Colonic mucosa (tissue), 4 donors: ENCODE data around the gene CNR2. TPM values are rescaled to one million over a fixed set of nuclear protein-coding genes. Genes with fewer than 3 reads are reported as not detected.
A peak's percentile ranks its signal among the peaks of the same experiment; 100 is the strongest.

Experiments used
- DNase-seq: peaks from one replicate; pipeline ENCODE4 v3.0.0-alpha.2; 2020
- H3K27ac ChIP-seq: fragments of 200-600 bp; one replicate; pipeline ENCODE4 v1.8.0; 2021
- H3K27me3 ChIP-seq: fragments of 200-600 bp; one replicate; pipeline ENCODE4 v1.8.0; 2021
- H3K36me3 ChIP-seq: fragments of 200-600 bp; one replicate; pipeline ENCODE4 v1.8.0; 2021
- H3K4me1 ChIP-seq: fragments of 200-600 bp; one replicate; pipeline ENCODE4 v1.8.0; 2021; ENCODE audit warnings: mild to moderate bottlenecking
- H3K4me3 ChIP-seq: fragments of 200-600 bp; one replicate; pipeline ENCODE4 v1.8.0; 2021
- H3K9ac ChIP-seq, 2 donors: one replicate each; pipeline ENCODE4 v1.7.0; 2013; ENCODE audit warnings: control low read depth in 2 of 2, low read depth in 2 of 2, low read length in 2 of 2
- H3K9me3 ChIP-seq: fragments of 200-600 bp; one replicate; pipeline ENCODE4 v1.8.0; 2021
- intact Hi-C: fragments of 100-400 bp; cut with DNase I; formaldehyde crosslinking; loops from one replicate; pipeline ENCODE4 v1.14.1; 2022
- microRNA-seq: library from miRNA; unstranded; fragments of <30 nt; microRNA quantifications from one replicate; pipeline ENCODE4, GENCODE V29; 2019
- total RNA-seq, 2 donors: library from RNA; stranded (reverse); fragmentation: NEBNext Ultra II Directional in 1 of 2; extraction: Animal tissue kit (Norgen Biotek cat#: 25700) in 1 of 2; gene quantifications; one replicate each; pipeline ENCODE4 v1.2.1, GENCODE V29; 2021
- TF ChIP-seq, protein P1 (sequence below): fragments of 200-600 bp; IDR thresholded peaks from one replicate; pipeline ENCODE4 v1.8.0; 2022; ENCODE audit warnings: antibody characterized with exemption, mild to moderate bottlenecking
- donor health status: healthy.
- donor health status: DM: no; HTN: no; CAD: no.
- donor health status: DM: no; HTN: no; CAD: no.

The CNR2 gene
- total RNA-seq, 2 donors from 2014 or later = 0.12 to 0.13 TPM

DNA sequence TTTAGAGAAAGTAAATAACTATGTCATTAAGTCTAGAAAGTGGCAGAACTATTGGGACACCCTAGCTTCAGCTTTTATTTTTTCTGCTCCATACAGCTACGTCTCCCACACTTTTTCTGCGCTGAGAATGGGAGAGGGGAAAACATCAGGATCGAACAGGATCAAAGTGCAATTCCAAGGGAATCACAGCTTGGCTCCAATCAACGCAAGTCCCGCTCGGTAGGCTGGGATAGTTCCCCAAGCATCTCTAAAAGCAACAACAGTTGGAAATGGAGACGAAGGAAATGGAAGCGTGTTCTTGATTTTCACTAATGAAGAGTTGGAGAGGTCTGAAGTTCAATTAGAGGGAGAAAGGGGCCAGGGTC lies 88.5 kb downstream of the CNR2 start:
- H3K9ac ChIP-seq = peak overlapping the region; percentile 95 to 100
- H3K36me3 ChIP-seq = no peaks in the 10 kb centered on the region
- intact Hi-C loops = no loop called here
- no peaks in the 10 kb centered on the region for H3K4me1 ChIP-seq
- H3K27me3 ChIP-seq = no peaks in the 10 kb centered on the region
- peak overlapping the region; percentile 95 for H3K4me3 ChIP-seq
- no peaks in the 10 kb centered on the region for H3K9me3 ChIP-seq
- TF ChIP-seq, protein P1, sequence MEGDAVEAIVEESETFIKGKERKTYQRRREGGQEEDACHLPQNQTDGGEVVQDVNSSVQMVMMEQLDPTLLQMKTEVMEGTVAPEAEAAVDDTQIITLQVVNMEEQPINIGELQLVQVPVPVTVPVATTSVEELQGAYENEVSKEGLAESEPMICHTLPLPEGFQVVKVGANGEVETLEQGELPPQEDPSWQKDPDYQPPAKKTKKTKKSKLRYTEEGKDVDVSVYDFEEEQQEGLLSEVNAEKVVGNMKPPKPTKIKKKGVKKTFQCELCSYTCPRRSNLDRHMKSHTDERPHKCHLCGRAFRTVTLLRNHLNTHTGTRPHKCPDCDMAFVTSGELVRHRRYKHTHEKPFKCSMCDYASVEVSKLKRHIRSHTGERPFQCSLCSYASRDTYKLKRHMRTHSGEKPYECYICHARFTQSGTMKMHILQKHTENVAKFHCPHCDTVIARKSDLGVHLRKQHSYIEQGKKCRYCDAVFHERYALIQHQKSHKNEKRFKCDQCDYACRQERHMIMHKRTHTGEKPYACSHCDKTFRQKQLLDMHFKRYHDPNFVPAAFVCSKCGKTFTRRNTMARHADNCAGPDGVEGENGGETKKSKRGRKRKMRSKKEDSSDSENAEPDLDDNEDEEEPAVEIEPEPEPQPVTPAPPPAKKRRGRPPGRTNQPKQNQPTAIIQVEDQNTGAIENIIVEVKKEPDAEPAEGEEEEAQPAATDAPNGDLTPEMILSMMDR = no peak
- no peak for DNase-seq
- H3K27ac ChIP-seq = peak overlapping the region; percentile 91

DNA sequence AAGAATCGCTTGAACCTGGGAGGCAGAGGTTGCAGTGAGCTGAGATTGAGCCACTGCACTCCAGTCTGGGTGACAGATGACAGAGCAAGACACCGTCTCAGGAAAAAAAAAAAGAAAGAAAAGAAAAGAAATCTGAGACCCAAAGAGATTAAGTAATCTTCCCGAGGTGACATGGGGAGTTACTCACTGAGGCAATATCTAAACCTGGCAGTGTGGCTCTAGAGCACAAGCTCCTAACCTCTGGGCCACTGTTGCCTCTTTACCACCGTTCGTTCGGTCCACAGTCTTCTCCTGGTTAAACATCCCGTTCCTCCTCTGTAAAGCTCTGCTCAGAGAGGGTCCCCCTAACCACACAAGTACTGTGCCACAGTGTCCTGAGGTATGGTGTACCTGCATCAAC lies 89.4 kb downstream of the CNR2 start:
- TF ChIP-seq, protein P1 = no peak
- Histone ChIP-seq H3K36me3 (no peaks in the 10 kb centered on the region), H3K4me3 (no peak overlapping the region), H3K4me1 (no peaks in the 10 kb centered on the region), H3K27me3 (no peaks in the 10 kb centered on the region), H3K27ac (no peak overlapping the region), H3K9me3 (no peaks in the 10 kb centered on the region), H3K9ac (no peak overlapping the region)
- intact Hi-C loops = no loop called here
- DNase-seq = no peak

Small RNAs within 50 kb of the gene (microRNA-seq; reads per million reads assigned to microRNA genes)
- gene MIR378F = not detected

Other genes starting within 250 kb of the CNR2 start
- gene RPL11, start 221.6 kb downstream of the CNR2 start, total RNA-seq = 100 to 1,000 TPM; 871 to 897 TPM
- gene ELOA, start 169.9 kb downstream of the CNR2 start, total RNA-seq = 10 to 100 TPM; 32.6 to 33.0 TPM
- 10 to 100 TPM; 51.5 to 51.6 TPM for gene PITHD1, start 134.9 kb downstream of the CNR2 start, total RNA-seq
- 10 to 100 TPM; 76.3 to 93.7 TPM for gene LYPLA2, start 122.2 kb downstream of the CNR2 start, total RNA-seq
- gene GALE, start 112.6 kb downstream of the CNR2 start, total RNA-seq = 100 to 1,000 TPM; 163 to 208 TPM
- gene HMGCL, start 87.9 kb downstream of the CNR2 start, total RNA-seq = 100 to 1,000 TPM in 1 of 2 donors, 10 to 100 TPM in 1; 66.2 to 110 TPM
- 100 to 1,000 TPM in 1 of 2 donors, 10 to 100 TPM in 1; 70.1 to 165 TPM for gene FUCA1, start 45.1 kb downstream of the CNR2 start, total RNA-seq
- gene PNRC2, start 46.5 kb upstream of the CNR2 start, total RNA-seq = 100 to 1,000 TPM; 152 to 170 TPM
- 100 to 1,000 TPM in 1 of 2 donors, 10 to 100 TPM in 1; 76.8 to 115 TPM for gene SRSF10, start 67.0 kb upstream of the CNR2 start, total RNA-seq
- 1 to 10 TPM; 1.8 to 3.3 TPM for gene MYOM3, start 198.8 kb upstream of the CNR2 start, total RNA-seq
- 10 to 100 TPM; 15.5 to 17.3 TPM for gene IL22RA1, start 229.8 kb upstream of the CNR2 start, total RNA-seq